SK-N-SH (cell line): ENCODE measurements around the gene KCNIP4. TPM values are rescaled to one million over a fixed set of nuclear protein-coding genes. Genes with fewer than 3 reads are reported as not detected.

Experiments used
- CTCF ChIA-PET: fragments of 300-600, 350-600 bp; formaldehyde crosslinking; extraction: SDS; loops from one replicate; lab custom pipeline; 2021; lab: Yijun Ruan, JAX
- POLR2A ChIA-PET: fragments of 350-600 bp; sonication (Branson Sonifier 250); formaldehyde crosslinking; extraction: SDS; loops from one replicate; lab custom pipeline; 2020; ENCODE audit warnings: antibody characterized with exemption, inconsistent platforms; lab: Yijun Ruan, JAX
- DNase-seq: peaks from one replicate; pipeline ENCODE4 v3.0.0; 2012
- H2AFZ ChIP-seq: fragments of 200-600 bp; sonication (generic); 2 replicates; pipeline ENCODE4 v1.8.1; 2016; ENCODE audit warnings: antibody characterized with exemption, mild to moderate bottlenecking, low read depth
- H3F3A ChIP-seq: fragments of 200-600 bp; sonication (generic); replicated peaks from 2 replicates; pipeline ENCODE3; 2016; ENCODE audit warnings: antibody characterized with exemption, mild to moderate bottlenecking; ENCODE audit not compliant: insufficient read depth
- H3K27ac ChIP-seq, 2 experiments: fragments of 200-500 bp in 1 of 2; fragments of 200-600 bp in 1 of 2; sonication (Bioruptor generic) in 1 of 2; sonication (generic), shearing (Covaris generic) in 1 of 2; 2 replicates each; pipeline versions ENCODE4 v1.5.1 to v1.6.1; 2014 to 2016; ENCODE audit warnings: low read depth in 2 of 2, inconsistent platforms in 1 of 2, low read length in 1 of 2, mild to moderate bottlenecking in 1 of 2, mixed read lengths in 1 of 2
- H3K27me3 ChIP-seq: fragments of 200-600 bp; sonication (generic), shearing (Covaris generic); 2 replicates; pipeline ENCODE4 v1.6.1; 2016; ENCODE audit warnings: mixed run types; ENCODE audit not compliant: insufficient read depth
- H3K36me3 ChIP-seq, 2 experiments: fragments of 200-500 bp in 1 of 2; fragments of 200-600 bp in 1 of 2; sonication (Bioruptor generic) in 1 of 2; sonication (generic) in 1 of 2; replicated peaks in 1 of 2; 2 replicates each; pipeline versions ENCODE3 to v1.5.1; 2014 to 2016; ENCODE audit warnings: low read length in 1 of 2, mild to moderate bottlenecking in 1 of 2; ENCODE audit not compliant: insufficient read depth in 2 of 2, control insufficient read depth in 1 of 2
- H3K4me1 ChIP-seq, 2 experiments: fragments of 200-500 bp in 1 of 2; fragments of 200-600 bp in 1 of 2; sonication (Bioruptor generic) in 1 of 2; sonication (generic), shearing (Covaris generic) in 1 of 2; 2 replicates each; pipeline versions ENCODE4 v1.5.1 to v1.6.1; 2014 to 2016; ENCODE audit warnings: low read depth in 1 of 2, low read length in 1 of 2, mixed run types in 1 of 2; ENCODE audit not compliant: insufficient read depth in 2 of 2, control insufficient read depth in 1 of 2
- H3K4me2 ChIP-seq: fragments of 200-600 bp; sonication (generic), shearing (Covaris generic); 2 replicates; pipeline ENCODE4 v1.6.1; 2017; ENCODE audit warnings: mixed run types
- H3K4me3 ChIP-seq, 2 experiments: fragments of 200-500 bp in 1 of 2; fragments of 200-600 bp in 1 of 2; sonication (Bioruptor generic) in 1 of 2; sonication (generic), shearing (Covaris generic) in 1 of 2; 2 replicates each; pipeline versions ENCODE4 v1.5.1 to v1.8.1; 2014 to 2016; ENCODE audit warnings: low read depth in 2 of 2, inconsistent platforms in 1 of 2, low read length in 1 of 2, mild to moderate bottlenecking in 1 of 2, mixed read lengths in 1 of 2, moderate library complexity in 1 of 2
- H3K79me2 ChIP-seq: fragments of 200-600 bp; sonication (generic); 2 replicates; pipeline ENCODE4 v1.8.1; 2017; ENCODE audit warnings: mild to moderate bottlenecking; ENCODE audit not compliant: insufficient read depth
- H3K9ac ChIP-seq: fragments of 200-600 bp; sonication (generic); 2 replicates; pipeline ENCODE4 v1.6.1; 2017; ENCODE audit warnings: mixed run types
- H3K9me2 ChIP-seq: fragments of 200-600 bp; sonication (generic); 2 replicates; pipeline ENCODE4 v1.6.1; 2017; ENCODE audit warnings: mixed run types
- H3K9me3 ChIP-seq: fragments of 200-600 bp; sonication (generic); 2 replicates; pipeline ENCODE4 v1.6.1; 2017; ENCODE audit warnings: mixed run types, mild to moderate bottlenecking, moderate library complexity
- H4K20me1 ChIP-seq: fragments of 200-600 bp; sonication (generic); 2 replicates; pipeline ENCODE4 v1.6.1; 2017; ENCODE audit warnings: mild to moderate bottlenecking, mixed run types; ENCODE audit not compliant: insufficient read depth
- CHD2 ChIP-seq: fragments of 150-350 bp; IDR thresholded peaks from 2 replicates; pipeline ENCODE4 v1.6.1; 2018; ENCODE audit warnings: low read length; ENCODE audit not compliant: partially characterized antibody
- EP300 ChIP-seq, 2 experiments: IDR thresholded peaks; 2 replicates each; pipeline versions ENCODE4 v1.4.0 to v1.6.1; 2012; ENCODE audit warnings: borderline replicate concordance in 1 of 2, low read depth in 1 of 2, low read length in 1 of 2
- FOSL2 ChIP-seq: IDR thresholded peaks from 2 replicates; pipeline ENCODE4 v1.4.0; 2012; ENCODE audit warnings: low read depth, mild to moderate bottlenecking, moderate library complexity, borderline replicate concordance
- JUND ChIP-seq: IDR thresholded peaks from 2 replicates; pipeline ENCODE4 v1.4.0; 2012
- MXI1 ChIP-seq: IDR thresholded peaks from 2 replicates; pipeline ENCODE4 v1.6.1; 2012; ENCODE audit warnings: mild to moderate bottlenecking, low read depth, low read length, improper control_type of control experiment
- NFIC ChIP-seq: IDR thresholded peaks from 2 replicates; pipeline ENCODE4 v1.4.0; 2012; ENCODE audit warnings: borderline replicate concordance
- POLR2AphosphoS5 ChIP-seq: IDR thresholded peaks from 2 replicates; pipeline ENCODE4 v1.6.1; 2012; ENCODE audit warnings: low read depth, low read length
- RCOR1 ChIP-seq: fragments of 150-350 bp; IDR thresholded peaks from 2 replicates; pipeline ENCODE4 v1.6.1; 2017; ENCODE audit warnings: antibody characterized with exemption, low read length
- RFX5 ChIP-seq: IDR thresholded peaks from 2 replicates; pipeline ENCODE4 v1.6.1; 2012; ENCODE audit warnings: mild to moderate bottlenecking, improper control_type of control experiment, low read length
- RXRA ChIP-seq: IDR thresholded peaks from 2 replicates; pipeline ENCODE4 v1.4.0; 2012; ENCODE audit warnings: low read depth, mild to moderate bottlenecking, borderline replicate concordance
- SMC3 ChIP-seq: IDR thresholded peaks from 2 replicates; pipeline ENCODE4 v1.6.1; 2012; ENCODE audit warnings: low read depth, low read length, improper control_type of control experiment
- TAF1 ChIP-seq: IDR thresholded peaks from 2 replicates; pipeline ENCODE4 v1.6.1; 2012; ENCODE audit warnings: low read depth, mild to moderate bottlenecking, low read length, moderate library complexity, borderline replicate concordance
- TCF12 ChIP-seq: IDR thresholded peaks from 2 replicates; pipeline ENCODE4 v1.4.0; 2012
- TEAD4 ChIP-seq: IDR thresholded peaks from 2 replicates; pipeline ENCODE4 v1.4.0; 2012; ENCODE audit warnings: mild to moderate bottlenecking, borderline replicate concordance; ENCODE audit not compliant: insufficient read depth
- YY1 ChIP-seq: IDR thresholded peaks from 2 replicates; pipeline ENCODE4 v1.4.0; 2012; ENCODE audit warnings: low read depth, mild to moderate bottlenecking
- WGBS: methylation state at CpG from one replicate; pipeline ENCODE4 v1.1.6; 2017; ENCODE audit warnings: low lambda C conversion rate; 5-methylcytosine and 5-hydroxymethylcytosine counted together
- polyA plus RNA-seq, 3 experiments: library from polyadenylated mRNA; depleted of rRNA; stranded (reverse); fragments of >200 nt; gene quantifications; 2 replicates each; pipeline ENCODE4 v1.2.3, GENCODE V29; 2012
- TF ChIP-seq, protein P1 (sequence below): IDR thresholded peaks from 2 replicates; pipeline ENCODE4; 2012
- TF ChIP-seq, protein P2 (sequence below): IDR thresholded peaks from 2 replicates; pipeline ENCODE4 v1.6.1; 2012; ENCODE audit warnings: mild to moderate bottlenecking, low read depth, low read length, moderate library complexity
- TF ChIP-seq, protein P3 (sequence below): fragments of 200-600 bp; sonication (generic); IDR thresholded peaks from 2 replicates; pipeline ENCODE4 v1.6.1; 2017; ENCODE audit warnings: antibody characterized with exemption, mild to moderate bottlenecking, moderate library complexity
- TF ChIP-seq, protein P4 (sequence below): IDR thresholded peaks from 2 replicates; pipeline ENCODE4 v1.4.0; 2012; ENCODE audit warnings: low read depth

Gene KCNIP4
- polyA plus RNA-seq, 1 of the 3 experiments (the other 2 are of a cell fraction), result 0.18 TPM

DNA sequence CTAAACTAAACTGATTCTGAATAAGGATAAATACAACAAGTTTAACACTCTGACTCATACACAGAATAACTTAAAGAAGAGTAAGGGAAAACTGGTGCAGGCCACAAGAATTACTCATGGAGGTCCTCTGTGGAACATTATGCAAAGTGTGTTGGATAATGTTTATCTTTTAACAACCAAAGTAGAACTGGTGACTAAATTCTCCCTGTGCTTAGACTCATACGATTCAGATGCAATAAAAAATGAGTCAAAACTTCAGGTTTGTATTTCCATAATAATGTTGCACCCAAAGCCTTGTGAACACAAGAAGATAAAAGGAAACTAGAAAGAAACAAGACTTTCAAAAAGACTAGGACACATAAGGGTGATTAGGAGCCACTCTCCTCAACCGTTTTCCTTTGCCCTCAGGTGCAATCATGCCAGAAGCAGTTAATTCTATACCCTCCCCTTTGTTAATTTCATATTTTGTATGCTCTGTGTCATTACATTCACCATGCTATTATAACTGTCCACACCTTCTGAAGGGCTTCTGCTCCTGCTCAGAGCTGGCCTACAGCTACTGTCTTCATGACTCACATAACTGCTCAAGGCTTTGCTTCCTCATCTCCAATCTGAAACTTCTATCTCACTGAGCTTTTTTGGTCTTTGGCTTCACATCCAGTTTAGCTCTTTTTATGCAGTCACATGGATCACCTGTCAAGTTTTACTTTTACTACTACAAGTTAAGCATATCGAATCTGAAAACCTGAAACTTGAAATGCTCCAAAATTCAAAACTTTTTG, 60.2 kb downstream of the KCNIP4 start:
- DNase-seq, result no peak
- H3K36me3 ChIP-seq, result no peaks in the 10 kb centered on the region
- no peaks in the 10 kb centered on the region for H3K79me2 ChIP-seq
- ChIA-PET POLR2A (no interaction called here), CTCF (no interaction called here)
- H3K4me1 ChIP-seq, result no peaks in the 10 kb centered on the region
- H3K9ac ChIP-seq, result no peak overlapping the region
- H3K4me3 ChIP-seq, result no peak overlapping the region
- peaks cover 28% of the 10 kb centered on the region for H3F3A ChIP-seq
- H3K27me3 ChIP-seq, result no peaks in the 10 kb centered on the region
- under 1% methylated on average over 3 of the region's 3 CpGs for WGBS
- H3K9me2 ChIP-seq, result no peaks in the 10 kb centered on the region
- H3K27ac ChIP-seq, result peak overlapping the region; percentile 11 to 85; a peak in 3 of 4 replicates
- H3K9me3 ChIP-seq, result no peaks in the 10 kb centered on the region
- peak overlapping the region; percentile 31; the same call in 1 of the 2 replicates for H3K4me2 ChIP-seq
- no peaks in the 10 kb centered on the region for H4K20me1 ChIP-seq
- H2AFZ ChIP-seq, result no peak overlapping the region; the same call in 1 of the 2 replicates
- TF ChIP-seq, protein P1, sequence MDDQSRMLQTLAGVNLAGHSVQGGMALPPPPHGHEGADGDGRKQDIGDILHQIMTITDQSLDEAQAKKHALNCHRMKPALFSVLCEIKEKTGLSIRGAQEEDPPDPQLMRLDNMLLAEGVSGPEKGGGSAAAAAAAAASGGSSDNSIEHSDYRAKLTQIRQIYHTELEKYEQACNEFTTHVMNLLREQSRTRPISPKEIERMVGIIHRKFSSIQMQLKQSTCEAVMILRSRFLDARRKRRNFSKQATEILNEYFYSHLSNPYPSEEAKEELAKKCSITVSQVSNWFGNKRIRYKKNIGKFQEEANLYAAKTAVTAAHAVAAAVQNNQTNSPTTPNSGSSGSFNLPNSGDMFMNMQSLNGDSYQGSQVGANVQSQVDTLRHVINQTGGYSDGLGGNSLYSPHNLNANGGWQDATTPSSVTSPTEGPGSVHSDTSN, result peak; percentile 11
- TF ChIP-seq SMC3, result no peak
- TF ChIP-seq TCF12, result peak; percentile 65
- TF ChIP-seq NFIC, result no peak
- TF ChIP-seq EP300 (IDR thresholded peaks at IDR 0.05; ENCODE audit: borderline replicate concordance in 1 of 2, low read depth in 1 of 2, low read length in 1 of 2), result peak in 1 of 2 experiments; percentile 45; a peak in 1 of 4 replicates
- peak; percentile 78 for TF ChIP-seq FOSL2
- peak; percentile 23; the same call in 1 of the 2 replicates for TF ChIP-seq TEAD4
- peak; percentile 74 for TF ChIP-seq JUND

DNA sequence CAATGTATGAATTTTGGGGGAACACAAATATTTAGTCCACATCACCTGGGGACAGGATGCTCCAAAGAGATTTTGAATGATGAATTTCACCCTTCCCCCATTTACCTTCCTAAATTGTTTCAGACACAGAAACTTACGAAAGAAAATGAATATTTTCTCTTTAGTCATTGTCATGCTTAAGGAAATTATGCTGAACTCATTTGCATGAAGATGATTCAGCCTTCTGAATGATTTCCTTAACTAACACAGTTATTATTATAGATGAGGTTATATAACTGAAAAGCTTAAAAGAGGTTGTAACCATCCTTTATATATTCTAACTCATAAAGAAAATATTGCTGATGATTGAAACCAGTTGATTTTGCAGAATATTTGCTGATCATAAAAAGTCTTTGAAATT, 61.1 kb downstream of the KCNIP4 start:
- peaks cover 28% of the 10 kb centered on the region for H3F3A ChIP-seq
- H3K9me3 ChIP-seq, result no peaks in the 10 kb centered on the region
- H3K79me2 ChIP-seq, result no peaks in the 10 kb centered on the region
- no peaks in the 10 kb centered on the region for H4K20me1 ChIP-seq
- 40% methylated on average over 1 of the region's 1 CpG for WGBS
- no peak overlapping the region for H3K4me2 ChIP-seq
- ChIA-PET CTCF (no interaction called here), POLR2A (no interaction called here)
- H3K27me3 ChIP-seq, result no peaks in the 10 kb centered on the region
- no peak overlapping the region for H3K4me3 ChIP-seq
- peak overlapping the region in 1 of 2 experiments; percentile 85; a peak in 3 of 4 replicates for H3K27ac ChIP-seq
- H3K4me1 ChIP-seq, result no peaks in the 10 kb centered on the region
- H2AFZ ChIP-seq, result no peak overlapping the region
- no peak for DNase-seq
- no peaks in the 10 kb centered on the region for H3K9me2 ChIP-seq
- no peak overlapping the region; the same call in 1 of the 2 replicates for H3K9ac ChIP-seq
- no peaks in the 10 kb centered on the region for H3K36me3 ChIP-seq
- no peak for TF ChIP-seq POLR2AphosphoS5
- no peak for TF ChIP-seq RFX5
- no peak for TF ChIP-seq TAF1
- TF ChIP-seq, protein P2, sequence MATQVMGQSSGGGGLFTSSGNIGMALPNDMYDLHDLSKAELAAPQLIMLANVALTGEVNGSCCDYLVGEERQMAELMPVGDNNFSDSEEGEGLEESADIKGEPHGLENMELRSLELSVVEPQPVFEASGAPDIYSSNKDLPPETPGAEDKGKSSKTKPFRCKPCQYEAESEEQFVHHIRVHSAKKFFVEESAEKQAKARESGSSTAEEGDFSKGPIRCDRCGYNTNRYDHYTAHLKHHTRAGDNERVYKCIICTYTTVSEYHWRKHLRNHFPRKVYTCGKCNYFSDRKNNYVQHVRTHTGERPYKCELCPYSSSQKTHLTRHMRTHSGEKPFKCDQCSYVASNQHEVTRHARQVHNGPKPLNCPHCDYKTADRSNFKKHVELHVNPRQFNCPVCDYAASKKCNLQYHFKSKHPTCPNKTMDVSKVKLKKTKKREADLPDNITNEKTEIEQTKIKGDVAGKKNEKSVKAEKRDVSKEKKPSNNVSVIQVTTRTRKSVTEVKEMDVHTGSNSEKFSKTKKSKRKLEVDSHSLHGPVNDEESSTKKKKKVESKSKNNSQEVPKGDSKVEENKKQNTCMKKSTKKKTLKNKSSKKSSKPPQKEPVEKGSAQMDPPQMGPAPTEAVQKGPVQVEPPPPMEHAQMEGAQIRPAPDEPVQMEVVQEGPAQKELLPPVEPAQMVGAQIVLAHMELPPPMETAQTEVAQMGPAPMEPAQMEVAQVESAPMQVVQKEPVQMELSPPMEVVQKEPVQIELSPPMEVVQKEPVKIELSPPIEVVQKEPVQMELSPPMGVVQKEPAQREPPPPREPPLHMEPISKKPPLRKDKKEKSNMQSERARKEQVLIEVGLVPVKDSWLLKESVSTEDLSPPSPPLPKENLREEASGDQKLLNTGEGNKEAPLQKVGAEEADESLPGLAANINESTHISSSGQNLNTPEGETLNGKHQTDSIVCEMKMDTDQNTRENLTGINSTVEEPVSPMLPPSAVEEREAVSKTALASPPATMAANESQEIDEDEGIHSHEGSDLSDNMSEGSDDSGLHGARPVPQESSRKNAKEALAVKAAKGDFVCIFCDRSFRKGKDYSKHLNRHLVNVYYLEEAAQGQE, result no peak
- TF ChIP-seq, protein P3, sequence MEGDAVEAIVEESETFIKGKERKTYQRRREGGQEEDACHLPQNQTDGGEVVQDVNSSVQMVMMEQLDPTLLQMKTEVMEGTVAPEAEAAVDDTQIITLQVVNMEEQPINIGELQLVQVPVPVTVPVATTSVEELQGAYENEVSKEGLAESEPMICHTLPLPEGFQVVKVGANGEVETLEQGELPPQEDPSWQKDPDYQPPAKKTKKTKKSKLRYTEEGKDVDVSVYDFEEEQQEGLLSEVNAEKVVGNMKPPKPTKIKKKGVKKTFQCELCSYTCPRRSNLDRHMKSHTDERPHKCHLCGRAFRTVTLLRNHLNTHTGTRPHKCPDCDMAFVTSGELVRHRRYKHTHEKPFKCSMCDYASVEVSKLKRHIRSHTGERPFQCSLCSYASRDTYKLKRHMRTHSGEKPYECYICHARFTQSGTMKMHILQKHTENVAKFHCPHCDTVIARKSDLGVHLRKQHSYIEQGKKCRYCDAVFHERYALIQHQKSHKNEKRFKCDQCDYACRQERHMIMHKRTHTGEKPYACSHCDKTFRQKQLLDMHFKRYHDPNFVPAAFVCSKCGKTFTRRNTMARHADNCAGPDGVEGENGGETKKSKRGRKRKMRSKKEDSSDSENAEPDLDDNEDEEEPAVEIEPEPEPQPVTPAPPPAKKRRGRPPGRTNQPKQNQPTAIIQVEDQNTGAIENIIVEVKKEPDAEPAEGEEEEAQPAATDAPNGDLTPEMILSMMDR, result no peak
- TF ChIP-seq, protein P1, result no peak
- no peak for TF ChIP-seq RXRA
- TF ChIP-seq JUND, result no peak
- no peak for TF ChIP-seq TEAD4
- TF ChIP-seq, protein P4, sequence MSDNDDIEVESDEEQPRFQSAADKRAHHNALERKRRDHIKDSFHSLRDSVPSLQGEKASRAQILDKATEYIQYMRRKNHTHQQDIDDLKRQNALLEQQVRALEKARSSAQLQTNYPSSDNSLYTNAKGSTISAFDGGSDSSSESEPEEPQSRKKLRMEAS, result no peak
- TF ChIP-seq CHD2, result no peak
- no peak for TF ChIP-seq SMC3
- TF ChIP-seq YY1, result no peak
- TF ChIP-seq RCOR1, result no peak
- TF ChIP-seq MXI1, result no peak
